Fibroblast of lung (primary cell): ENCODE data around the gene IDH1. TPM values are rescaled to one million over a fixed set of nuclear protein-coding genes. Genes with fewer than 3 reads are reported as not detected.

Experiments
- DNase-seq, 2 donors: peaks; one replicate each; pipeline versions ENCODE4 v3.0.0 to v3.0.0-alpha.2; 2010; ENCODE audit warnings: low read depth in 2 of 2
- H2AFZ ChIP-seq: 2 replicates; pipeline ENCODE4 v1.5.1; 2012; ENCODE audit warnings: low read length, control low read depth, inconsistent platforms
- H3K27ac ChIP-seq: 2 replicates; pipeline ENCODE4 v1.5.1; 2011; ENCODE audit warnings: low read length, control low read depth; ENCODE audit not compliant: insufficient read depth
- H3K27me3 ChIP-seq: 2 replicates; pipeline ENCODE4 v1.5.1; 2011; ENCODE audit warnings: mild to moderate bottlenecking, low read length; ENCODE audit not compliant: control insufficient read depth, insufficient read depth
- H3K36me3 ChIP-seq: 2 replicates; pipeline ENCODE4 v1.5.1; 2011; ENCODE audit warnings: low read length; ENCODE audit not compliant: control insufficient read depth, insufficient read depth
- H3K4me1 ChIP-seq: 2 replicates; pipeline ENCODE4 v1.5.1; 2011; ENCODE audit warnings: low read length; ENCODE audit not compliant: control insufficient read depth, insufficient read depth; ENCODE audit errors: extremely low read depth
- H3K4me2 ChIP-seq: 2 replicates; pipeline ENCODE4 v1.5.1; 2011; ENCODE audit warnings: low read length, control low read depth; ENCODE audit not compliant: insufficient read depth; ENCODE audit errors: extremely low read depth
- H3K4me3 ChIP-seq, 4 experiments: fragments of 200-600 bp in 1 of 4; sonication (generic) in 1 of 4; replicated peaks in 1 of 4; 2 replicates each; pipeline ENCODE4 v1.5.1; 2011 to 2016; ENCODE audit warnings: low read length in 4 of 4, low read depth in 3 of 4, mild to moderate bottlenecking in 3 of 4, control low read depth in 2 of 4, inconsistent platforms in 1 of 4, mixed read lengths in 1 of 4; ENCODE audit not compliant: insufficient read depth in 1 of 4; ENCODE audit errors: control extremely low read depth in 1 of 4
- H3K79me2 ChIP-seq: 2 replicates; pipeline ENCODE4 v1.5.1; 2012; ENCODE audit warnings: mild to moderate bottlenecking, low read length, inconsistent platforms; ENCODE audit not compliant: control insufficient read depth, insufficient read depth
- H3K9ac ChIP-seq: 2 replicates; pipeline ENCODE4 v1.5.1; 2011; ENCODE audit warnings: mild to moderate bottlenecking, low read length, control low read depth; ENCODE audit not compliant: insufficient read depth
- H3K9me3 ChIP-seq: 2 replicates; pipeline ENCODE4 v1.5.1; 2012; ENCODE audit warnings: low read depth, low read length; ENCODE audit not compliant: control insufficient read depth, insufficient read depth
- H4K20me1 ChIP-seq: 2 replicates; pipeline ENCODE4 v1.5.1; 2011; ENCODE audit warnings: low read length; ENCODE audit not compliant: control insufficient read depth, insufficient read depth; ENCODE audit errors: extremely low read depth
- CTCF ChIP-seq, 2 donors: IDR thresholded peaks in 1 of 2; conservative IDR thresholded peaks in 1 of 2; 1 replicate in 1 of 2; 2 replicates in 1 of 2; pipeline ENCODE4 v1.5.1; 2011 to 2012; ENCODE audit warnings: low read length in 2 of 2, control low read depth in 1 of 2, inconsistent platforms in 1 of 2, low read depth in 1 of 2, mild to moderate bottlenecking in 1 of 2
- EZH2 ChIP-seq: IDR thresholded peaks from 2 replicates; pipeline ENCODE4 v1.5.1; 2012; ENCODE audit warnings: low read length, control low read depth, mild to moderate bottlenecking; ENCODE audit errors: missing control alignments
- polyA plus RNA-seq, 2 donors: library from polyadenylated mRNA; depleted of rRNA in 1 of 2; stranded (reverse) in 1 of 2; unstranded in 1 of 2; fragments of >200 nt; gene quantifications; 2 replicates each; pipeline ENCODE4 v1.2.1, GENCODE V29; 2011 to 2012; ENCODE audit warnings: missing spikeins in 1 of 2
- total RNA-seq: library from RNA; depleted of rRNA; stranded (reverse); fragments of >200 nt; gene quantifications from 2 replicates; pipeline ENCODE4 v1.2.1, GENCODE V29; 2014

The IDH1 gene
- total and polyA plus RNA-seq, 2 donors (not counting 1 experiment from before 2014, with no cell fraction given) = 199 to 378 TPM

GRCh38 chr2:208245746-208246145 lies 9.1 kb downstream of the IDH1 start:
- no peak overlapping the region for H3K9ac ChIP-seq
- peaks cover 11% of the 10 kb centered on the region for H3K36me3 ChIP-seq
- H3K27ac ChIP-seq = no peak overlapping the region
- H3K79me2 ChIP-seq = no peaks in the 10 kb centered on the region
- TF ChIP-seq EZH2 (no peak), CTCF (conservative IDR thresholded peaks at IDR 0.05 in 1 of 2, IDR thresholded peaks at IDR 0.05 in 1 of 2; ENCODE audit: low read depth in 1 of 2, low read length in 2 of 2) (no peak)
- no peak overlapping the region for H3K4me3 ChIP-seq
- no peak for DNase-seq
- no peak overlapping the region for H3K4me2 ChIP-seq
- no peaks in the 10 kb centered on the region for H3K4me1 ChIP-seq
- H4K20me1 ChIP-seq = no peaks in the 10 kb centered on the region
- H2AFZ ChIP-seq = no peak overlapping the region
- no peaks in the 10 kb centered on the region for H3K9me3 ChIP-seq
- H3K27me3 ChIP-seq = no peaks in the 10 kb centered on the region

- peaks cover 14% of the 10 kb centered on the region for H3K36me3 ChIP-seq
- H3K4me2 ChIP-seq = no peak overlapping the region
- H3K9me3 ChIP-seq = no peaks in the 10 kb centered on the region
- no peak overlapping the region for H2AFZ ChIP-seq
- H3K27ac ChIP-seq = no peak overlapping the region
- no peaks in the 10 kb centered on the region for H3K27me3 ChIP-seq
- no peaks in the 10 kb centered on the region for H4K20me1 ChIP-seq
- DNase-seq = no peak
- no peaks in the 10 kb centered on the region for H3K4me1 ChIP-seq
- TF ChIP-seq EZH2 (no peak), CTCF (conservative IDR thresholded peaks at IDR 0.05 in 1 of 2, IDR thresholded peaks at IDR 0.05 in 1 of 2; ENCODE audit: low read depth in 1 of 2, low read length in 2 of 2) (no peak)
- H3K9ac ChIP-seq = no peak overlapping the region
- no peak overlapping the region for H3K4me3 ChIP-seq
- no peaks in the 10 kb centered on the region for H3K79me2 ChIP-seq
These were observed 10.4 kb downstream of the IDH1 start for GRCh38 chr2:208244422-208244821.

GRCh38 chr2:208240619-208241209 lies 14.2 kb downstream of the IDH1 start:
- no peak for DNase-seq
- Histone ChIP-seq H3K4me1 (no peaks in the 10 kb centered on the region), H3K27ac (no peak overlapping the region), H3K9ac (no peak overlapping the region), H3K36me3 (peaks cover 5% of the 10 kb centered on the region), H4K20me1 (no peaks in the 10 kb centered on the region), H3K9me3 (no peaks in the 10 kb centered on the region), H2AFZ (no peak overlapping the region), H3K79me2 (no peaks in the 10 kb centered on the region), H3K4me2 (no peak overlapping the region), H3K27me3 (no peaks in the 10 kb centered on the region), H3K4me3 (no peak overlapping the region)
- no peak for TF ChIP-seq EZH2
- TF ChIP-seq CTCF (conservative IDR thresholded peaks at IDR 0.05 in 1 of 2, IDR thresholded peaks at IDR 0.05 in 1 of 2; ENCODE audit: low read depth in 1 of 2, low read length in 2 of 2) = no peak
